GM18502 (cell line): ENCODE data around the gene NR1H3.
A peak's percentile ranks its signal among the peaks of the same experiment; 100 is the strongest.

ENCODE experiments used
- ATAC-seq: cut with Tn5 transposase; IDR thresholded peaks from one replicate; pipeline ENCODE4 v1.9.1; 2021; ENCODE audit warnings: mild to moderate bottlenecking; ENCODE audit not compliant: unreplicated experiment, poor library complexity

Gene NR1H3

DNA sequence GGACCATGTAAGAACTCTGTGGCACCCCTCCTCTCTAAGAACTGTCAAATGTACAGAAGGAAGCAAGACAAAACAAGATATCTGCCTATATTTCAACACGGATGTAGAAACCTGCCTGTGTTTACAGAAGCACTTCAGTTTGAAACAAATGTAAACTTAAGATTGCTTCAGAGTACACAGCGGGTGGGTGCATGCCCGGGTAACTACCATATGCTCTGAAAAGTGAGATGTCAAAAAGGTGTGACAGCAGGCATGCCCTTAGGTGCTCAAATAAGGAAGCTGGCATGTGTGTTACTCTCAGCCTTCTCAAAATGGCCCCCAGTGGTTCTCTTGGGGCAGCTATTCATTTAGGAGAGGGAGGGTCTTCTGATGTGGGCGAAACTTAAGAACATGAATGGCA lies 14.3 kb upstream of the NR1H3 start:
- ATAC-seq, result no peak

- ATAC-seq, result no peak
Measured at GRCh38 chr11:47244448-47245350, 13.1 kb upstream of the NR1H3 start.

DNA sequence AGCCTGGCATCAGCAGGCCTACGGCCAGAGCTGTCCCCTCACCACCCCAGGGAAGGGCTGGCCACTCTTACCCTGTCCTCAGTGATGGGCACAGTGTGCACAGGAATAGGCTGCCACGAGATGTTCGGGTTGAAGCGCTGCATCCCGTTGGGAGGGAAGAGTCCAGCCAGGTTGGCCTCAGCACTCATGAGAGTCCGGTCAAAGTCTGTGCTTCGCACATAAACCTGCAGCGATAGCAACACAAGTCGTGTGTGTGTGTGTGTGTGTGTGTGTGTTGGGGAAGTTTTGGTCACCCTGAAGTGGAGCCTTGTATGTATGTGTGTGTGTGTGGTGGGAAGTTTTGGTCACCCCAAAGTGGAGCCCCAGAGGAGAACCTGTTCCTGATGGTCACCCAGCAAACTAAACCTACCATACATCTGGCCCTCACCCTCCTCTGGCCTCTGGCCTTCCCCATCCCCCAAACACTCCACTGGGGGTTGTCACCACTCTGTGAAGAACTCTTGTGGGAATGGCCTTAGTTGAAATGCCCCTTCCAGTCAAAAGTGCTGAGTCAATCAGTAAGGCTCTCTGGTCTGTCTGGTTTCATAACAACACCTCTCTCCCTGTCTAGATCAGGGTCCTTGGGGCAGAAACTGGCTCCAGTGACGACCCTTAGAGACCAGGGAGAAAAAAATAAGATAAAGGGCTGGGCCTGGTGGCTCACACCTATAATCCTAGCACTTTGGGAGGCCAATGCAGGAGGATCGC lies 12.0 kb upstream of the NR1H3 start:
- ATAC-seq, result no peak

DNA sequence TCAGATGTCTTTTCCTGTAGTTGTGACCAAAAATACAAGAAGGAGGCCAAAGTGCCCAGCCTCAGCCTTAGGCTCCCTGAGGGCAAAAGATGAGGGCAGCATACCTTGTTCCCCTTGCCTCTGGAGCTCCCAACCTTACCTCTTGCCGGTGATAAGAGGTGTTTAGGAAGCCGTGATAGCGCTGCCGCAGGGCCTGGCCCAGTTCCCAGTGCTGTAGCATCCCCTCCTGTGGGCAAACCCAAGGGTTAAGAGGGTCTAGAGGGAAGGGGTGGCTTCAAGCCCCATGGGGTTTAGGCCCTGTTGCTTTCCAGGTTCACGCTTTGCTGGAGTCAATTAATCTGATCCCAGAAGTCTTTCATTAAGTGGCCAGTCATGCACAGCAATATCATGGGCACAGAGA lies 10.3 kb upstream of the NR1H3 start:
- ATAC-seq, result no peak

DNA sequence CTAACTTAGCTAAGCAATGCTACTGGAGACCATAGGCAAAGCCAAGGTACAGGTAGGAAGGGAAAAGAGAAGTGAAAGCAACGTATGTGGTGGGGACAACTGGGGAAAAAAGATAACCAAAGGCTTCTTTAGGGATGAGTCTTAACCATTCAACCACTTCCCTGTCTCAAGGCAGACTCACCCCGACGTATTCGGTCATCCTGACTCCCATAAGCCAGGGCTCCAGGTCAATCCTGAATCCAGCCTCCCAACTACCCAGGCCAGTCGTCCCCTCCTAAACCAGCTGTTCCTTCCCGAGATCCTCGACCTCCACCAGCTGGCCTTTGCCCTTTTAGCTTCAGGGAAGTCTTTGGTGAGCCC lies 9.5 kb upstream of the NR1H3 start:
- peak; percentile 28 for ATAC-seq

DNA sequence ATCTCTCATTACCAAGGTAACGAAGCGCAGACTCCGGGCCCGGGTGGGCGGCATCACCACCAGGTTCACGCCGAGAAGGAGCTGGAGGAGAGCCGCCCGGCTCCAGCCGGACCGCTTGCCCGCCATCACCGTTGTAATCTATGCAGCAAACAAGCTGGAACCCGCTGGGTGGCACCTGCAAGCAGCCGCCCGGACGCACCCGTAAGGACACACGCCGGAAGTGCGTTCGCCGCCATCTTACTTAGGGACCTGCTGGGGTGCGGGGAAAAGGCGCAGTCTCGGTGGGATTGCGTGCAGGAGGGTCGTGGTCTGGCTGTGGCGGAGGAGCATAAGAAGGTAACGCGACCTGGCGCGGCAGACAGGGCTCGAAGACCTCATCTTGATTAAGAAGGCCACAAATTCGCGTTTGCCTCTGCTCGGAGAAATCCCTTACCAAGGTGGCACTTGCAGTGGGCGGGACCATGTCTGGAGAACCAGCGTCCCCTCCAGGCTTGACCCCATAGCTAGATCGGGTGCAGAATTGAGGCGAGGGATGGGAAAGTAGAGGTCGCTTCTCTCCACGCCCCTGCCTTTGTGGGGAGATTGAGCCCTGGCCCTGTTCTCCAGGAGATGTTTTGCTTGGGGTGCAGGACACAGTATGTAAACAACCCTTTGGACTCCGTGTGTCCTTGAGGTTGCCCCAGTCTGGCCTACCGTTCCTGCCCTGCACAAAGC lies 9.0 kb upstream of the NR1H3 start, which contains the start of gene ACP2:
Gene ACP2, minus strand, starts transcription at position 151 of the 714 bp plus-strand sequence. Its CDS starts 25 bp downstream, at position 126.
- peak; percentile 96 for ATAC-seq

GRCh38 chr11:47249378-47249715 lies 8.4 kb upstream of the NR1H3 start:
- ATAC-seq, result no peak

- no peak for ATAC-seq
Measured at GRCh38 chr11:47251751-47252150, 6.0 kb upstream of the NR1H3 start.

DNA sequence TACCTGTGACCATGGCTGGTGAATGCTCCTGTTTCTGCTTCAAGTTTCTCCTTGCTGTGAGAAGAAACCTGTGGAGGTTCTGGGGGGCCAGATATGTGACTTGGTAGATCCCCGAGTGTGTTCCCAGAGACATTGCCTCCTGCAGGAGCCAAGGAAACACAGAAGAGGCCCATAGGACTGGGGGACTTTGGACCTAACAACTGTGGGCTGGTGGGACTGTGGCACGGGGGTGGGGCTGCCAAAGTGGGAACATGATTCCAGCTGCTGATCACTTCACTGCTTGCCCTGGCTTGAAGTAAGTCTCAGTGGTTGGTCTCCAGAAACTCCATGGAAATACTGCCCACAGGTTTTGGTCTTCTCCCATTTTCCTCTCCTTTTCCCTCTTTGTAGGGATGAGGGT lies 4.1 kb upstream of the NR1H3 start:
- no peak for ATAC-seq

- no peak for ATAC-seq
Measured at GRCh38 chr11:47254386-47254785, 3.4 kb upstream of the NR1H3 start.

DNA sequence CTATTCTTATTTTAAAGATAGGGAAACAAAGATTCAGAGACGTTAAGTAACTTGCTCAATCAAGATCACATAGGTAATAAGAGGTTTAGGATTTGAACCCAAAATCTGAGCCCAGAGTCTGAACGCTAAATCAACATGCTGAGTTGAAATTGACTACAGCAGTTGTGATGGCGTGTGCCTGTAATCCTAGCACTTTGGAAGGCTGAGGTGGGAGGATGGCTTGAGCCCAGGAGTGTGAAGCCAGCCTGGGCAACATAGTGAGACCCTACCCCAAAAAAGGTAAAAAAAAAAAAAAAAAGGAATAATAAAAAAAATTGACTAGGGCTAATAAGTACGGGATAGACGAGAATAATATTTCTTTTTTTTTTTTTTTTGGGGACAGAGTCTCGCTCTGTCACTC lies 1.4 kb upstream of the NR1H3 start:
- no peak for ATAC-seq

DNA sequence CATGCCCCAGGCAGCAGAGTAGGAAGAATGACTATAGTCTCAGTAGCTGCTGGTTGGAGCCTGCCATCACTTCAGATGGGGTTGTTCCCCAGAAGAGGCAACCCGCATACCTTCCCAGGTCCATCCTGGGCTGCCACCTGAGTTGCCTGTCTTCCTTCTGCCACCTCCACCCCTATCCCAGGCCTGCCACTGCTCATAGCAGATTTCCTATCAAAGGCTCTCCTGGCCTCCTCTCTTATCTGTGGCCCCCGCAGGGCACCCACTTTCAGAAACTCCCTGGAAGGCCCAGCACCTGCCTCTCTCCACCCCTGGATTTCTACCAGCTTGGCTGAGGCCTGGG lies 649 bp upstream of the NR1H3 start:
- ATAC-seq, result no peak

- no peak for ATAC-seq
Measured at GRCh38 chr11:47258317-47258902, 614 bp downstream of the NR1H3 start.

- ATAC-seq, result peak; percentile 50
Measured at GRCh38 chr11:47259232-47259977, 1.6 kb downstream of the NR1H3 start.

- no peak for ATAC-seq
Measured at GRCh38 chr11:47260366-47260765, 2.6 kb downstream of the NR1H3 start.

GRCh38 chr11:47261291-47261800 lies 3.5 kb downstream of the NR1H3 start:
- ATAC-seq, result no peak

- no peak for ATAC-seq
Measured at GRCh38 chr11:47264119-47264518, 6.3 kb downstream of the NR1H3 start.

GRCh38 chr11:47264521-47264920 lies 6.7 kb downstream of the NR1H3 start:
- no peak for ATAC-seq

DNA sequence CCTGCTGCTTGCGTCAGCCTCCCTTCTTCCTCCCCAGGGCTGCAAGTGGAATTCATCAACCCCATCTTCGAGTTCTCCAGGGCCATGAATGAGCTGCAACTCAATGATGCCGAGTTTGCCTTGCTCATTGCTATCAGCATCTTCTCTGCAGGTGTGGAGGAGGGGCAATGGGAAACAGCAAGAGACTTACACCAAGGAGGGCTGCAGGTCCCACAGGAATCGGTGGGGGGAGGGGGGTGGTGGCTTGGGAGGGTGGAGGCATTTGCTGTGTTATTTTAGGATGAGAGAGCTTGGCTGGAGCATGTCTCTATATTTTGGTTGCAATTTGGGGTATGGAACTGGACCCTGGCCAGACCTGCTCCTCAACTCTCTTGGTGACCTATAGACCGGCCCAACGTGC lies 10.1 kb downstream of the NR1H3 start:
- no peak for ATAC-seq

DNA sequence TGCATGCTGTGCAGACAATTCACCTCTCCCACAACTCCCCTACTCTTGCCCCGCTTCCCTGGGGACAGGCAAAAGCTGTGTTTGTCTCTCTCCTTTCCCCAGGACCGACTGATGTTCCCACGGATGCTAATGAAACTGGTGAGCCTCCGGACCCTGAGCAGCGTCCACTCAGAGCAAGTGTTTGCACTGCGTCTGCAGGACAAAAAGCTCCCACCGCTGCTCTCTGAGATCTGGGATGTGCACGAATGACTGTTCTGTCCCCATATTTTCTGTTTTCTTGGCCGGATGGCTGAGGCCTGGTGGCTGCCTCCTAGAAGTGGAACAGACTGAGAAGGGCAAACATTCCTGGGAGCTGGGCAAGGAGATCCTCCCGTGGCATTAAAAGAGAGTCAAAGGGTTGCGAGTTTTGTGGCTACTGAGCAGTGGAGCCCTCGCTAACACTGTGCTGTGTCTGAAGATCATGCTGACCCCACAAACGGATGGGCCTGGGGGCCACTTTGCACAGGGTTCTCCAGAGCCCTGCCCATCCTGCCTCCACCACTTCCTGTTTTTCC lies 10.7 kb downstream of the NR1H3 start:
- no peak for ATAC-seq
